DOHH2 (cell line): ENCODE results near the gene KCNAB1.

Source experiments
- CTCF ChIP-seq: fragments of 200-600 bp; sonication (generic); IDR thresholded peaks from one replicate; pipeline ENCODE4 v1.5.1; 2014; ENCODE audit warnings: antibody characterized with exemption, mild to moderate bottlenecking, low read depth, low read length; ENCODE audit not compliant: poor library complexity, severe bottlenecking
- EZH2phosphoT487 ChIP-seq: fragments of 200-600 bp; sonication (generic); IDR thresholded peaks from 2 replicates; pipeline ENCODE4 v1.6.1; 2017; ENCODE audit warnings: borderline replicate concordance, mild to moderate bottlenecking, antibody characterized with exemption, low read length, moderate library complexity, mixed read lengths

GRCh38 chr3:156516284-156516683, 395.9 kb downstream of the KCNAB1 start:
- TF ChIP-seq CTCF (no peak), EZH2phosphoT487 (no peak)
